Panc1 (cell line): ENCODE measurements around the gene BEGAIN. TPM values are rescaled to one million over a fixed set of nuclear protein-coding genes. Genes with fewer than 3 reads are reported as not detected.

Experiments used
- ATAC-seq: fragments of 200-7000 bp; cut with Tn5 transposase; 2 replicates; pipeline ENCODE4 v1.9.1; 2020; ENCODE audit warnings: mild to moderate bottlenecking, moderate library complexity
- BruUV-seq: library from RNA; stranded (reverse); fragments of 400-500 nt; replicated peaks from 2 replicates; lab custom pipeline; 2021; lab: Mats Ljungman, UMichigan
- CTCF ChIA-PET: fragments of 300-600 bp; sonication (Branson Sonifier 250); formaldehyde crosslinking; loops from one replicate; lab custom pipeline; 2022; ENCODE audit warnings: antibody characterized with exemption; lab: Charles Lee
- POLR2A ChIA-PET: fragments of 300-600 bp; sonication (Branson Sonifier 250); formaldehyde crosslinking; loops from one replicate; lab custom pipeline; 2022; ENCODE audit warnings: antibody characterized with exemption; lab: Charles Lee
- DNase-seq: peaks from one replicate; pipeline ENCODE4 v3.0.0-alpha.2; 2010; ENCODE audit warnings: low read depth, low spot score
- H3K27ac ChIP-seq: 2 replicates; pipeline ENCODE4 v1.5.1; 2011; ENCODE audit warnings: mild to moderate bottlenecking, low read length, inconsistent platforms
- H3K27me3 ChIP-seq: fragments of 200-500 bp; sonication (Bioruptor generic); 2 replicates; pipeline ENCODE4 v1.6.0; 2014; ENCODE audit warnings: low read length, inconsistent platforms; ENCODE audit not compliant: control insufficient read depth, insufficient read depth
- H3K36me3 ChIP-seq: fragments of 200-500 bp; sonication (Bioruptor generic); 2 replicates; pipeline ENCODE4 v1.5.1; 2014; ENCODE audit warnings: inconsistent platforms, mild to moderate bottlenecking, low read length, moderate library complexity; ENCODE audit not compliant: control insufficient read depth, insufficient read depth
- H3K4me1 ChIP-seq: 2 replicates; pipeline ENCODE4 v1.5.1; 2011; ENCODE audit warnings: inconsistent platforms, mild to moderate bottlenecking, low read length, moderate library complexity; ENCODE audit not compliant: control insufficient read depth, insufficient read depth
- H3K4me3 ChIP-seq, 2 experiments: 2 replicates each; pipeline ENCODE4 v1.5.1; 2011 to 2012; ENCODE audit warnings: low read depth in 2 of 2, low read length in 2 of 2, mild to moderate bottlenecking in 2 of 2, inconsistent platforms in 1 of 2, moderate library complexity in 1 of 2
- H3K9me3 ChIP-seq: fragments of 200-500 bp; sonication (Bioruptor generic); 2 replicates; pipeline ENCODE4 v1.5.1; 2014; ENCODE audit warnings: low read depth, mild to moderate bottlenecking, inconsistent platforms, low read length, moderate library complexity; ENCODE audit not compliant: control insufficient read depth, insufficient read depth
- POLR2AphosphoS5 ChIP-seq: IDR thresholded peaks from 2 replicates; pipeline ENCODE4 v1.6.1; 2012; ENCODE audit warnings: mild to moderate bottlenecking, low read depth, low read length, moderate library complexity
- SIN3A ChIP-seq: IDR thresholded peaks from 2 replicates; pipeline ENCODE4 v1.6.1; 2012; ENCODE audit warnings: low read depth, mild to moderate bottlenecking, low read length, moderate library complexity, borderline replicate concordance; ENCODE audit not compliant: insufficient read depth
- TCF7L2 ChIP-seq: IDR thresholded peaks from 2 replicates; pipeline ENCODE4 v1.6.1; 2011; ENCODE audit warnings: mild to moderate bottlenecking, low read depth, low read length, inconsistent platforms
- in situ Hi-C: cut with HindIII; loops from 2 replicates; pipeline ENCODE4 v1.10.0; 2016; ENCODE audit warnings: low sequenced_read_pairs, low pct_unique_long_range_greater_than_20kb
- intact Hi-C: fragments of 100-400 bp; cut with micrococcal nuclease; formaldehyde crosslinking; loops from one replicate; pipeline ENCODE4 v1.10.0; 2022; ENCODE audit not compliant: unreplicated experiment
- total RNA-seq: library from RNA; stranded (reverse); gene quantifications from one replicate; pipeline ENCODE4 v1.2.1, GENCODE V29; 2021; ENCODE audit not compliant: unreplicated experiment
- TF ChIP-seq, protein P1 (sequence below): fragments of 450-650 bp; IDR thresholded peaks from 2 replicates; pipeline ENCODE4 v1.5.1; 2017; ENCODE audit warnings: mild to moderate bottlenecking
- TF ChIP-seq, protein P2 (sequence below), 2 experiments: IDR thresholded peaks; 2 replicates each; pipeline ENCODE4 v1.6.1; 2011 to 2012; ENCODE audit warnings: low read depth in 2 of 2, control low read depth in 1 of 2, low read length in 1 of 2, mild to moderate bottlenecking in 1 of 2, moderate library complexity in 1 of 2; ENCODE audit not compliant: insufficient read depth in 1 of 2

BEGAIN gene
- total RNA-seq, 1 experiment from 2014 or later, result 26.5 TPM

DNA sequence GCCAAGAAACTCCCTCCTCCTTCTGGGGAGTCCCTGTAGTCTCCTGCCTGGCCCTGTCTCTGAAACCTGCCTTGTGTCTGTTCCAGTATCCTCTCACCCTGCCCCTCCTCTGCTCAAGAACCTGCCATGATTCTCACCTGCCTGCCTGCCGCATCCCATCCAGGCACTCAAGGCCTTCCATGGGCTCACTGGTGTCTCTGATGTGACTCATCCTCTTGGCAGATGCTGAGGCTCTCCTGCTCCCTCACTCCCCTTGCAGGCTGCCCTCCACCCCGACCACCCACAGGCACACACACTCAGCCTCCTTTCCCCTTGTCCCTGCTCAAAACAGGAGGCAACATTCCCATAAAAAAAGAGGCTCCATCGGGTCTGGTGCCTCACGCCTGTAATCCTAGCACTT is 5.8 kb upstream of the BEGAIN start:
- TF ChIP-seq POLR2AphosphoS5, result no peak
- BruUV-seq, result no TSS peak
- CTCF ChIA-PET, result no interaction called here
- POLR2A ChIA-PET, result no interaction called here
- no peak overlapping the region for H3K27ac ChIP-seq
- H3K4me1 ChIP-seq, result peaks cover 2% of the 10 kb centered on the region
- H3K9me3 ChIP-seq, result no peaks in the 10 kb centered on the region
- no peaks in the 10 kb centered on the region for H3K27me3 ChIP-seq
- ATAC-seq (no peak), DNase-seq (no peak)
- in situ Hi-C loops (no loop called here), intact Hi-C loops (no loop called here)
- H3K36me3 ChIP-seq, result no peaks in the 10 kb centered on the region
- H3K4me3 ChIP-seq, result no peak overlapping the region

DNA sequence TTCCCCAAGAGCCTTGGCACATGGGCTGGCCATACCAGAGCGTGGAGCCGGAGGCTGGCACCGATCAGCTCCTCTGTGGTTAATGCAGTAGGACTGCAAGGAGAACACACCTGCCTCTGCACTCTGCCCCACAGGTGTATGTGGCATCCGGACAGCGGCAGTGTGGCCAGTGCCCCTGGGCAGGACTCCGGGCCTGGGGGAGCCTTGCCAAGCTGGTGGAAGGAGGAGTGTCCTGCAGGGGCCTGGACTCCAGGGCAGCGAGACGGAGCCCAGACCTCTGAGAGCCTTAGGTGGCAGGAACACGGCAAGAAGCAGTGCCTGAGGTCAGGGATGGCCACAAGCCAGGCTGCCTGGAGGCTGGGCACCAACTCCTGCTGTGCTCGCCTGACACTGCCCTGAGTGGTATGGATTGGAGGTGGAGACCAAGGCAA is 5.3 kb upstream of the BEGAIN start:
- intact Hi-C loops, result no loop called here
- ChIA-PET CTCF (no interaction called here), POLR2A (interaction anchor here (0.9 kb wide), 1 partner anchor 14 kb away, joined by 3 read pairs; no protein-coding TSS in a partner anchor)
- no peaks in the 10 kb centered on the region for H3K36me3 ChIP-seq
- ATAC-seq (peak; percentile 38; the same call in 1 of the 2 replicates), DNase-seq (no peak)
- in situ Hi-C loops, result no loop called here
- H3K9me3 ChIP-seq, result no peaks in the 10 kb centered on the region
- H3K4me3 ChIP-seq, result no peak overlapping the region
- peaks cover 5% of the 10 kb centered on the region for H3K4me1 ChIP-seq
- H3K27me3 ChIP-seq, result no peaks in the 10 kb centered on the region
- no peak overlapping the region for H3K27ac ChIP-seq
- no TSS peak for BruUV-seq
- TF ChIP-seq, protein P1, sequence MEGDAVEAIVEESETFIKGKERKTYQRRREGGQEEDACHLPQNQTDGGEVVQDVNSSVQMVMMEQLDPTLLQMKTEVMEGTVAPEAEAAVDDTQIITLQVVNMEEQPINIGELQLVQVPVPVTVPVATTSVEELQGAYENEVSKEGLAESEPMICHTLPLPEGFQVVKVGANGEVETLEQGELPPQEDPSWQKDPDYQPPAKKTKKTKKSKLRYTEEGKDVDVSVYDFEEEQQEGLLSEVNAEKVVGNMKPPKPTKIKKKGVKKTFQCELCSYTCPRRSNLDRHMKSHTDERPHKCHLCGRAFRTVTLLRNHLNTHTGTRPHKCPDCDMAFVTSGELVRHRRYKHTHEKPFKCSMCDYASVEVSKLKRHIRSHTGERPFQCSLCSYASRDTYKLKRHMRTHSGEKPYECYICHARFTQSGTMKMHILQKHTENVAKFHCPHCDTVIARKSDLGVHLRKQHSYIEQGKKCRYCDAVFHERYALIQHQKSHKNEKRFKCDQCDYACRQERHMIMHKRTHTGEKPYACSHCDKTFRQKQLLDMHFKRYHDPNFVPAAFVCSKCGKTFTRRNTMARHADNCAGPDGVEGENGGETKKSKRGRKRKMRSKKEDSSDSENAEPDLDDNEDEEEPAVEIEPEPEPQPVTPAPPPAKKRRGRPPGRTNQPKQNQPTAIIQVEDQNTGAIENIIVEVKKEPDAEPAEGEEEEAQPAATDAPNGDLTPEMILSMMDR, result no peak
- TF ChIP-seq SIN3A (no peak), TCF7L2 (no peak), POLR2AphosphoS5 (no peak)
- TF ChIP-seq, protein P2, sequence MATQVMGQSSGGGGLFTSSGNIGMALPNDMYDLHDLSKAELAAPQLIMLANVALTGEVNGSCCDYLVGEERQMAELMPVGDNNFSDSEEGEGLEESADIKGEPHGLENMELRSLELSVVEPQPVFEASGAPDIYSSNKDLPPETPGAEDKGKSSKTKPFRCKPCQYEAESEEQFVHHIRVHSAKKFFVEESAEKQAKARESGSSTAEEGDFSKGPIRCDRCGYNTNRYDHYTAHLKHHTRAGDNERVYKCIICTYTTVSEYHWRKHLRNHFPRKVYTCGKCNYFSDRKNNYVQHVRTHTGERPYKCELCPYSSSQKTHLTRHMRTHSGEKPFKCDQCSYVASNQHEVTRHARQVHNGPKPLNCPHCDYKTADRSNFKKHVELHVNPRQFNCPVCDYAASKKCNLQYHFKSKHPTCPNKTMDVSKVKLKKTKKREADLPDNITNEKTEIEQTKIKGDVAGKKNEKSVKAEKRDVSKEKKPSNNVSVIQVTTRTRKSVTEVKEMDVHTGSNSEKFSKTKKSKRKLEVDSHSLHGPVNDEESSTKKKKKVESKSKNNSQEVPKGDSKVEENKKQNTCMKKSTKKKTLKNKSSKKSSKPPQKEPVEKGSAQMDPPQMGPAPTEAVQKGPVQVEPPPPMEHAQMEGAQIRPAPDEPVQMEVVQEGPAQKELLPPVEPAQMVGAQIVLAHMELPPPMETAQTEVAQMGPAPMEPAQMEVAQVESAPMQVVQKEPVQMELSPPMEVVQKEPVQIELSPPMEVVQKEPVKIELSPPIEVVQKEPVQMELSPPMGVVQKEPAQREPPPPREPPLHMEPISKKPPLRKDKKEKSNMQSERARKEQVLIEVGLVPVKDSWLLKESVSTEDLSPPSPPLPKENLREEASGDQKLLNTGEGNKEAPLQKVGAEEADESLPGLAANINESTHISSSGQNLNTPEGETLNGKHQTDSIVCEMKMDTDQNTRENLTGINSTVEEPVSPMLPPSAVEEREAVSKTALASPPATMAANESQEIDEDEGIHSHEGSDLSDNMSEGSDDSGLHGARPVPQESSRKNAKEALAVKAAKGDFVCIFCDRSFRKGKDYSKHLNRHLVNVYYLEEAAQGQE (IDR thresholded peaks at IDR 0.05; ENCODE audit: insufficient read depth in 1 of 2, low read depth in 2 of 2, low read length in 1 of 2), result no peak

DNA sequence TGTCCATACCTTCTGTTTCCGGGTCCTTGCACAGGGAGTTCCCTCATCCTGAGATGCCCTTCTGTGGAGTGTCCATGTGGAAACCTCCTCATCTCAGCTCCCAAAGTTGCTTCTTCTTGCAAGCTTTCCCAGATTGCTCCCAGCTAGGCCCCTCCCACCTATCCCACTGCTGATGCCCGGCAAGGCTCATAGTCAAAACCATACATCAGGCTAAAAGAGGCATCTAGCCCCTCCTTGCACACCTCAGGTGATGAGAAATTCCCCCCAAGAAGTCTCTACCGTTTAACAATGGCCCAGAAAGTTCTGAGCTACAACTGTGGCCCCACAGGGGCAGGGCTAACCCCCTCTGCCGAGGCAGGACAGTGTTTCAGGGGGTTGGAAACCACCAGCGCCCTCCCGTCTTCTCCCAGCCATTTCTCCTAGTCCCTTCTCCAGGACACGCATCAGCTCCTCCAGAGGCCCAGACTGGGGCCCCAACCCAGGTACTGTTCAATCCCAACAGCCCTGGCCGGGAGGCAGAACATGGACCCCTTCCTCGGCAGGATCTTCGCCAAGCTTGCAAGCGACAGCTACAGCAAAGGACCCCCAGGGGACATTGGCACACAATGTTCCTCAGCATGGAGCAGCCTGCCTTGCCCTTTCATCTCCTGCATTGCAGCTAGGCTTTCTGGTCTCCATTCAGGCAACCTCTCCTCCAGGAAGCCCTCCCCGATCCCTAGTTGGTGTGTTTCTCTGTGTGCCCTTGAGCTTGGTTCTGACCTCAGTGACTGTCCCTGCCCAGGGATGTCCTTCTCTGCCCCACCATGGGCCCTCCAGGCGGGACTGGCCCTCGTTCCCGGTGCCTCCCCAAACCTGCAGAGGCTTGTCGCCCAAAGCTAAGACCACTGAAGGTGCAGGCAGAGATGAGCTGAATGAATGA is 4.5 kb upstream of the BEGAIN start:
- in situ Hi-C loops, result no loop called here
- DNase-seq, result no peak
- ChIA-PET CTCF (no interaction called here), POLR2A (interaction anchor here (0.9 kb wide), 1 partner anchor 15 kb away, joined by 3 read pairs; no protein-coding TSS in a partner anchor)
- Histone ChIP-seq H3K27me3 (no peaks in the 10 kb centered on the region), H3K4me3 (no peak overlapping the region), H3K36me3 (no peaks in the 10 kb centered on the region), H3K9me3 (no peaks in the 10 kb centered on the region), H3K4me1 (peaks cover 5% of the 10 kb centered on the region), H3K27ac (no peak overlapping the region)
- ATAC-seq, result no peak
- no TSS peak for BruUV-seq
- no peak for TF ChIP-seq TCF7L2
- TF ChIP-seq POLR2AphosphoS5, result no peak
- TF ChIP-seq SIN3A, result no peak
- intact Hi-C loops, result no loop called here
